Smooth muscle cell of the brain vasculature (primary cell): ENCODE data around the gene C1orf53.
"Not testable (repeated sequence)": the region's sequence is repeated elsewhere in the genome, so short reads cannot be mapped to it uniquely, and the experiment has no call there.

Source experiments
- DNase-seq: peaks from one replicate; pipeline ENCODE4 v3.0.0-alpha.2; 2012; ENCODE audit warnings: low read depth, low spot score

Gene C1orf53

GRCh38 chr1:197920414-197921117 is 18.1 kb downstream of the C1orf53 start:
- DNase-seq, result no peak

- no peak for DNase-seq
These were observed 19.0 kb downstream of the C1orf53 start for GRCh38 chr1:197921235-197922069.

- no peak for DNase-seq
These were observed 19.6 kb downstream of the C1orf53 start for GRCh38 chr1:197922070-197922390.

- no peak for DNase-seq
These were observed 20.6 kb downstream of the C1orf53 start for GRCh38 chr1:197923038-197923437.

GRCh38 chr1:197924516-197925123 is 22.2 kb downstream of the C1orf53 start:
- DNase-seq, result no peak

- no peak for DNase-seq
These were observed 25.7 kb downstream of the C1orf53 start for GRCh38 chr1:197927908-197928665.

GRCh38 chr1:197928849-197929336 is 26.5 kb downstream of the C1orf53 start:
- DNase-seq, result no peak

- no peak for DNase-seq
These were observed 30.6 kb downstream of the C1orf53 start for GRCh38 chr1:197933016-197933415.

GRCh38 chr1:197933647-197934046 is 31.2 kb downstream of the C1orf53 start:
- DNase-seq, result no peak

- DNase-seq, result no peak
These were observed 35.0 kb downstream of the C1orf53 start for GRCh38 chr1:197937381-197937780.

GRCh38 chr1:197937892-197938291 is 35.5 kb downstream of the C1orf53 start:
- DNase-seq, result no peak

GRCh38 chr1:197939159-197939980 is 36.9 kb downstream of the C1orf53 start:
- DNase-seq, result not testable (repeated sequence)

GRCh38 chr1:197942042-197942441 is 39.6 kb downstream of the C1orf53 start:
- DNase-seq, result no peak

- no peak for DNase-seq
These were observed 42.1 kb downstream of the C1orf53 start for GRCh38 chr1:197944485-197944884.

- no peak for DNase-seq
These were observed 46.8 kb downstream of the C1orf53 start for GRCh38 chr1:197948926-197949899.

GRCh38 chr1:197951089-197951488 is 48.7 kb downstream of the C1orf53 start:
- DNase-seq, result no peak

GRCh38 chr1:197951617-197952175 is 49.3 kb downstream of the C1orf53 start:
- no peak for DNase-seq

- DNase-seq, result not testable (repeated sequence)
These were observed 51.0 kb downstream of the C1orf53 start for GRCh38 chr1:197953472-197953871.

- no peak for DNase-seq
These were observed 52.4 kb downstream of the C1orf53 start for GRCh38 chr1:197954718-197955418.
